HG03095 (cell line): ENCODE results near the gene RUFY3.
"Not testable (repeated sequence)": the region's sequence is repeated elsewhere in the genome, so short reads cannot be mapped to it uniquely, and the experiment has no call there.

Experiments used
- ATAC-seq: cut with Tn5 transposase; IDR thresholded peaks from one replicate; pipeline ENCODE4 v1.9.1; 2021; ENCODE audit warnings: moderate library complexity; ENCODE audit not compliant: unreplicated experiment

Gene RUFY3

DNA sequence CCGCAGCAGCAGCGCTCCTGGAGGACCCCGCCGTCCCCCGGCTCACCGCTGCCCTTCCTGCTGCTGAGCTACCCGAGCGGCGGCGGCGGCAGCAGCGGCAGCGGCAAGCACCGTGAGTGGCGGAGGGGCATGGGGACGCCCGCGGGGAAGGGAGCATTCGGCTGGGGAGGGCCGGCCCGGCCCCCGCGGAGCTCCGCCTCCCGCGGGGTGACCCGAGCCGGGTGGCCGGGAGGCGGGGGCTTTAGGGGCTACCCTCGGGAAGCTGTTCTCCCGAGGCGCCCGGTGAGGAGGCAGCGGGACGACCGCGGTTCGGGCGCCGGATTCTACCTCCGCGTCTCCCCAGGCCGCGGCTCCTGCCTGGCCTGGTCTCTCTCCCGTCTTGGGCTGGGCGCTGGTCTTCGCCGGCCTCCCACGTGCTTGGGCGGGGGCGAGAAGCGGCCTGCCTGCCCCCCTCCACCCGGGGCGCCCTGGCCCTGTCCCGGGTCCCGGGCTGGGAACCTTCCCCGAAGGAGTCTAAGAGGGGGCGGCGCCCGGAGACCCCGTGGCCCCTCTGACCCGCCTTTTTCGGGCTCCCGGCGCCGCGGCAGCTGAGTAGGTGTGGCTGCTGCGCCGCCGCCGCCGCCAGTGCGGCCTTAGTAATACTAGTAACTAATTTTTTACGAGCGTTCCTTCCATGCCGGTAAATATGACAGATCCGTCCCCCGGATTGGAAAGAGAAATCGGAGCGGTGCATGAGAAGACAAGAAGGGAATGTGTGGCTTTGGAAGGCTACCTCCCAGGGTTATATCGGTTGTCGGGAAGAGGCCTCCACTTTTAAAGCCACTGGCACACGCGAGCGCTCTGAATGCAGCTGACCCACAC, 16.4 kb upstream of the RUFY3 start:
- peak; percentile 57 for ATAC-seq

DNA sequence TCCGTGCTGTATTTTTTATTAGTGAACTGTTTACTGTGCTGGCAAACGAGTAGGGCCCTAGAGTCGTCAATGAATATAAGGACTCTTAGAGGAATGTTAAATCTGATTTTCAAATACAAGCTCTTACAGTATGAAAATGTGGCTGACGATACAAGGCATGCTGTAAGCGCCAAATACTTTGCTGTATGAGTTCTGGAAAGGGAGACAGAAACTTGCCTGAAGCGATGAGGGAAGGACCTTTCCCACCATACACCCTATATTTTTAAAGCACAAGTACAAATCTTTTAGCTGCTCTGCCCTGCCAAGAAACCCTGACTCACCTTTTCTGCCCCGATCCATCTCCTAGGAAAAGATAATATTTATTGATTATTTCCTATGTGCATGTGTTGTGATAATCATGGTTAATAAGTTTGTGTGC, 15.7 kb upstream of the RUFY3 start:
- ATAC-seq, result no peak

DNA sequence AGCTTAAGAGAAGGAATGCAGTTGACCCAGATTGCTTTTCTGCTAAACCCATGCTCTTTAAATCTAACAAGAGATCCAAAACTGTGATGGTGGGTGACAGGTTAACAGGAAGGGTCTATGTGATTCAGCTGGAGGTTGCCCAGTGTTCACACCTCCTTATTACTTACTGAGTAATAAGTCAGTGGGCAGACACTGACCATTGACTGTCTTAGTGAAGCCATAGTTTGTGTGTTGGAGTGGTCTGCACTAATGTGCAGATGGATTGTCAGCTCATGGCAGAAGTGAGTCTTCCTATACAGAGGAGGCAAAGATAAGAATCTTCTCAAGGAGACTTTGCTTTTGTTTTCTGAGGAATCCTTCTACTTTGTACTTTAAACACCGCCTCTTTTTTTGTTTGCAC, 15.2 kb upstream of the RUFY3 start:
- ATAC-seq, result no peak

DNA sequence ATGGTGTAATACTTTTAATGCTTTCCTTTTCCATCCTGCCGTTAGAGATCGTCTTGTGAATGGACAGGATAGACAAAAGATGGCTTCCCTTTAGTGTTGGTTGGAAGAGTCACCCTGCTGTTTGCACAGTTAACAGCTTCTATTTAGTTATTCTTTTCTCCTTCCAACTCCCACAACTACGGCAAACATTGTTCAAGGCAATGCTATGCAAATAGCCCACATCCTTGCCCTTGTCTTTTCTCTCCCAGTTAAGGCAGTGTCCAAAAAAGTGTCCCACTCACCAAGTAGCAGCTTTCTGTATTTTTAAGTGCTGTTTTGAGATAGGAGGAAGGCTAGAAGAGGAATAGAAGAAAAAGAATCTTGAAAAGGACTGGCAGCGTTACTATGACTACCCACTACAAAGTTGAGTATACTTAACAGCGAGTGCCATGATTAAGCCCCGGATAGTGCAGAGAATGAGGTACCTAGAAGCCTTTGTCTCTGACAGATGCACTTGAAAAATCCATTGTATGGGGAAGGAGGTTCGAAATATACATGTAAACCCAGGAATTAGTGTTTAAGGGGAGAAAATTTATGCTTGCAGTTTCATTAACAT, 12.1 kb upstream of the RUFY3 start:
- no peak for ATAC-seq

DNA sequence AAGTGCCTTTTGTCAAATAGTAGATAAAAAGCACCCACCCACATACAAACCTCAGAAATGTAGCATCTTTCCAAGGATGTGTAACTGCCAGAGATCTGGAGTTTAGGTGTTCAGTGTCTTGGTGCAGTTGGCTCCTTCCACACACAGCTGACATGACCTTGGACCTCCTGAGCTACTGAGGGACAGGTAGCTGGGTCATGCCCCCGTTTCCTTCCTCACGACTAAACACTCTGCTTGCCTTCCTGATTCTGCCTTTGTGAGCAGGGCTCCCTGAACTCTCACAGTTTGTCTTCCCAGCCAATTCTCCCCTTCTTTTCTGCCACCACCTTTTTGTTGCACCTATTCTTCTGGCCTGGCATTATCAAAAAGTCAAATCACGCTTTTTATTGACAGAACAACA, 10.2 kb upstream of the RUFY3 start:
- ATAC-seq, result no peak

DNA sequence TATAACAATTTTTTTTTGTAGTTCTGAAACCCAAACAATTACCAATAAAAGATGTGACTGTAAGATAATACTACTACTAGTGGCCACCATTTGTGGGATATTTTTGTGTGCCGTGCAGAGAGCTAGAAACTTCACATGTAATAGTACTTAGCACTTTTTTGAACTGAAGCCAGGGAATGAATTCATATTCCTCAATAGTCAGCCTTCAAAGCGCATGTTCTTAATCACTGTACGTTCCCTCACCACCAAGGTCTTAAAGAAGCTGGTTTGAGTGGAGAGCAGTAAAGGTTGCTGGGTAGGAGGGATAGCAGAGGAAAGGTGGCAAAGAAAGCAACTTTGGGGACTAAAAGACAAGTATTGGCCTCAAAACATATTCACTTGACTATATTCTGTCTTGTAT, 9.6 kb upstream of the RUFY3 start:
- ATAC-seq, result no peak

DNA sequence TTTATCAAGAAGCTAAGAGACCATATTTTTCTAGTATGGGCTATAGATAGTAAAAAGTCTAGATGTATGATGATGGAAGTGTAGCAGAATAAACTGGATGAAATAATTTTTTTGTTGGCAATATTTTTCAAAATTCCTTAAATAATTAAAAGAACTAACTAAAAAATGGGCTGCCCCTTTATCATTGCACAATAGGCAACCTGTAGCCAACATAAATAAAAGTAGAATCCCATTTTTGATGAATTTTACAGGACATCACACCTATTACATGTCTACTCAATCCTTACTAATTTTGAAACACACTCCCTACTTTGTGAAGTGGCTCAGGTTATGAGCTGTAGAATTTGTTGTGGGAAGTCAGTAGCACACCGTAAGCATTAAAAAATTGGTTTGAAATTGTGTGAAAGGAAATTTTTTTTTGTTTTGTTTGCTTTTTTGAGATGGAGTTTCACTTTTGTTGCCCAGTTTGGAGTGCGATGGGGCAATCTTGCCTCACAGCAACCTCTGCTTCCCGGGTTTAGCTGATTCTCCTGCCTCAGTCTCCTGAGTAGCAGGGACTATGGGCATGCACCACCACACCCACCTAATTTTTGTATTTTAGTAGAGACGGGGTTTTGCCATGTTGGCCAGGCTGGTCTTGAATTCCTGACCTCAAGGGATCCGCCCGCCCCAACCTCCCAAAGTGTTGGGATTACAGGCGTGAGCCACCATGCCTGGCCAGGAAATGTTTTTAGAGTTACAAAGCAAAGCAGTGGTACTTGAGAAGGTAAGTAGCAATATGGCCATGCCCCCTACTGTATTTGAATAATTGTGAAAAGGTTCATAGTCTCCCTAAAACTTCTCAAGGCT, 8.9 kb upstream of the RUFY3 start:
- peak; percentile 4 for ATAC-seq

DNA sequence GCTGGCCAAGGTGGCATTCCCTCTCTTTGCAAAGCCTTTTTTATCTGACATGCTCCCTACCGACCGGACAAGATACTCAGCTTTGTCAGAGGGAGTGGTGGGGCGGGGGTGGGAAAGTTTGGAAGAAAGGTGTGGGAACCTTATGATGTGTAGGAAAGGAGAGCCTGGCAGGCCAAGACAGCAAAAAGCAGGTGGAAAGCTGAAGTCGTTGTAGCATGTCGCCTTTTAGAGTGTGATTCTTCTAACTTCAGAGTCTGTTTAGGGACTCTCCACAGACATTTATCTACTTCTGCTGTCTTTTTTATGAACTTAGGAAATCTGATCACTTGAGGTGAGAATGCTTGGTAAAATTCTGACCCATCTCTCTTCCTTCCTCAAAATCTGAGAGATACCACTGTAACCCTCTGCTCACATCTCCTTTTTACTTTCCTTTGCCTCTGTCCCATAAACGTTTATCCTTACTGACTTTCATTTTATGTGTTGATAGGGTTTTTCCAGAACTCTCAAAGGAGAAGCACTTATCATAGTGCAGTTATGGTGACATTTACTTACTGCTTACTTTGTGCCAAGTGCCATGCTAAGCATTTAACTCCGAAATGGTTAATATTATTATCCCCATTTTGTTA, 8.2 kb upstream of the RUFY3 start:
- ATAC-seq, result peak; percentile 42

DNA sequence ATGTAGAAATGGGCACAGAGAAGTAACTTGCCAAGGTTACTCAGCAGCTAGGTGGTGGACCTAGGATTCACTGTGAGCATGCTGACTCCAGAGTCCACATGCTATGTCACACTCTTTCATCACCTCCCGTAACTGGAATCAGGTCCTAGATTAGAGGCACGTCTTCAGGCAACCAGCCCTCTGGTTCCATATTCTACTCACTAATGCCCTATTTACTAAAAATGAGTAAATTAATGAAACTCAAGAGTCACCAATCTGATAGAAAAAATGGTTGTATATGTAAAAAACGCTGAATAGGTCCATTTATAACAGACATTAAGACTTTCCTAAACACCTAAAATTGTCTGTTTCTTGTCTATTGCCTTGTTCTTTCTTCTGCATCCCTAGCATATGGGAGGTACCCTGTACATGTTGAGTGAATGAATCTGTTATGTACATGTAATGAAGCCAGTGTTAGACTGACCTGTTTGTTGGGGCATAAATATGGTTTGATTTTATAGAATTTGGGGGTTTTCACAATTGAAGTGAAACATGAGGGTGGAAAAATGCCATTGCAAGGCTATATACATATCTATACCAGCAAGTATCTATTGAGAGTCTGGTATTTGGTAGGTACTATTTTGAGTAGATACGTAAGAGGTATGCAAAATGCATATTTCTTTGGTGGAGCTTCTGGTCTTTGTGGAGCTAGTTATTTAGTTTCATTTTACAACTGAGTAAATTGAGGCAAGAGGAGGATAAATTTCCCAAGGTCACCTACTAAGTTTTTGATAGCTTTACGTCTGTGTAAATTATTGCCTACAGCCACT, 7.5 kb upstream of the RUFY3 start:
- peak; percentile 43 for ATAC-seq

DNA sequence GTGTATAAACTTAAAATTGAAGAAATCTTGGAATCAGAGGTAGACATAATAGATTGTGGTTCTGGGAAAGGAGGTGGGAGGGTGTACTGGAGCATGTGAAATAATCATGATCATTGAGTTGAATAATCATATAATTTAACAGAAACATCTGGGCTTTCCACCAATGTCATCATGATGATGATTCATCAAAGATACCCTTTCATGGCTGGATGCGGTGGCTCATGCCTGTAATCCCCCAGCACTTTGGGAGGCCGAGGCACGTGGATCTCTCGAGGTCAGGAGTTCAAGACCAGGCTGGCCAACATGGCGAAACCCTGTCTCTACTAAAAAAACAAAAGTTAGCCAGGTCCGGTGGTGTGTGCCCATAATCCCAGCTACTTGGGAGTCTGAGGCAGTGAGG, 6.7 kb upstream of the RUFY3 start:
- ATAC-seq, result peak; percentile 14

DNA sequence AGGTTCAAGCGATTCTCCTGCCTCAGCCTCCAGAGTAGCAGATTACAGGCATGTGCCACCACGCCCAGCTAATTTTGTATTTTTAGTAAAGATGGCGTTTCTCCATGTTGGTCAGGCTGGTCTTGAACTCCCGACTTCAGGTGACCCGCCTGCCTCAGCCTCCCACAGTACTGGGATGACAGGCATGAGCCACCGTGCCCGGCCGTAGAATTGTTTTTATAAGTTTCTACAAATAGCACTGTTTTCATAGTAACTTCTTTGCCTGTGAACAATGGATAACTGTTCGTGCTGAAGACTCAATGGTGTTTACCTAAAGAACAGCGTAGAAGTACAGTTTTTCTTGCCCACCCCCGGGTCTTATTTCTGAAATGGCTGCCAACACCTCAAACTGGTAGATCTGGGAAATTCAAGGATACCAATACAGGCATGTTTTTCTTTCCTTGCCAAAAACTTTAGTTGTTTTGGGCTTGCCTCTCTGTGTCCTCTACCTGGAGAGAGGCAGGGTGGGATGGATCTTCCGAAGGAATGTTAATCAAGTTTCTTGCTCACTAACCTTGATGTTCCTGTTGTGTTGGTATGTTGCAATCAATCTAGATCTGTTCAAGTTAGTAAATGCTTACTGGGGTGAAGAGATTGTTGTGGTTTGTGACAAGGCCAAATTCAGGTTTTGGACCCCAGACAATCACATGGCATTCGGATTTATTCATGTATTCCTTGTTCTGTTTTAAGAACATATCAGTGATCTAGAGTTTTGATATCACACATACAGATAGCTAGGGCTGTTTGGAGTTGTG, 2.8 kb upstream of the RUFY3 start:
- no peak for ATAC-seq

DNA sequence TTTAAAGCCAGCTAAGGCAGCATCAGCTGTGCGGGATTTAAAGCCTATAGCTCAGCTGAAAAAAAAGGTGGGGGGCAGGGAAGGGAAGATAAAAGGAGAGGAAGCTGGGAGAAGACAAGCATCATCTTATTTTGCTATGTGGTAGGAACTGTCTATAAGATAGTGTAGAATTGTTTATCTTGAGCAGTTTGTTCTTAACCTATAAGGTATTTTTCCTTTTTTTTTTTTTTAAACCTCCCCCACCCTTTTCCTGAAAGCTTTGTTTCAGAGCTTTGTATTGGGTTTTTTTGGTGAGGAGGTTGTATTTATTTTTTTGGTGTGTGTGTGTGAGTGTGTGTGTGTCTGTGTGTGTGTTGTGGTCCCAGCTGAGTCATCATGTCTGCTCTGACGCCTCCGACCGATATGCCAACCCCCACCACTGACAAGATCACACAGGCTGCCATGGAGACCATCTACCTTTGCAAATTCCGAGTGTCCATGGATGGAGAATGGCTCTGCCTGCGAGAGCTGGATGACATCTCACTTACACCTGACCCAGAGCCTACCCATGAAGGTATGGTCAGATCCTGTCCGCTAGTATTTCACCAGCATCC, 531 bp downstream of the RUFY3 start:
- no peak for ATAC-seq

DNA sequence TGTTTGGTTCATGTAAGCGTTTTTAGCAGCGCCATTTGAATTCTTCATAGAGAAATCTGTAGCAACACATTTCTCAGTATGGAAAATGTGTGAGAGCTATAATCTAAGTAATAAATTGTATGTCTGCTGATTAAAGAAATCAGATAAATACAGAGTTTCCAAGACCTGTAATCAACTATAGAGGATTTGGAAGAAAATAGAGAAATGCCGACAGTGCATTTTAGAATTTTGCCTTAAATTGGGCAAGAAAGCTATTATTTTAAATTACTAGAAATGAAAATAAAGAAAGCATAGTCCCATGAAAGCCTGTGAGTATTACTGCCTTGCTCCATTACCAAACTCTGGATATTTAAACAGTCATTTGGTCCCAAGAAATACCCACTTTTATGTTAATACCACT, 2.7 kb downstream of the RUFY3 start:
- ATAC-seq, result no peak

DNA sequence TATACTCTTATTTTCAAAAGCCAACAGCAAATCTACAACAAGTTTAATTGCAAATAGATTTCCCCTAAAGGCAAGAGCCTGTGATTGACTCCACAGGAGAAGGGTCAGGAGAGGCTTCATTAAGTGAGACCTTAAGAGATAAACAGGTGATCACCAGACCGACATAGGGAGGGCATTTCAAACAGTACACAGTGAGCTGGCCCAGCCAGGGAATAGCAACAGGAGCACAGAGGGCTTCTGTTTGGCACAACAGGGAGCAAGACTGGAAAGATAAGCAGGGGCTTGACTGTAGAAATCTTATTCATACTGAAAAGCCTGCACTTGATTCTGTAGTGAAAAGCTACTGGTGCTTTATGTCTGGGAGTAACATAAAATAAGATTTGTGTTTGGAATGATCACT, 3.9 kb downstream of the RUFY3 start:
- ATAC-seq, result no peak

DNA sequence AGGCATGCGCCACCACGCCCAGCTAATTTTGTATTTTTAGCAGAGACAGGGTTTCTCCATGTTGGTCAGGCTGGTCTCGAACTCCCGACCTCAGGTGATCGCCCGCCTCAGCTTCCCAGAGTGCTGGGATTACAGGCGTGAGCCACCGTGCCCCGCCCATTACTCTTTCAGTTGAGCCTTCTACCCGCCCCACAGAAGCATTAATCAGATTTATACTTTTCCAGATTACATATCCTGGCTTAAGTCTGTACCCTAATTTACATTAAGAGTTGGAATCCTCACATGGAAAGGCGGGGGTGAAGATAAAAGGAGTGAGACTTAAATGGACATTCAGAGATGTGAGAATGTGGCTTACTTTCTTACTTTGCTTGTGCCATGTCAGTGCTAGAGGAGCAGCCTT, 4.8 kb downstream of the RUFY3 start:
- not testable (repeated sequence) for ATAC-seq

DNA sequence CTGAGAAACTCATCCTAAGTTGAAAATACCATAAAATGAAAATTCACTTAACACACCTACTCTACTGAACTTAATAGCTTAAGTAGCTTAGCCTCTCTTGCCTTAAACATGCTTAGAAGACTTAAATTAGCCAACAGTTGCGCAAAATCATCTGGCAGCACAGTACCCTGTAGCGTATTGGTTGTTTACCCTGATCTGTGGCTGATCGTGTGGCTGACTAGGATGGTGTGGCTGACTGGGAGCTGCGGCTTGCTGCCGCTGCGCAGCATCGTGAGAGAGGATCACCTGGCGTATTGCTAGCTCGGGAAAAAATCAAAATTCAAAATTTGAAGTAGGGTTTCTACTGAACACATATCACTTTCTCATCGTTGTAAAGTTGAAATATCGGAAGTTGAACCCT, 6.3 kb downstream of the RUFY3 start:
- no peak for ATAC-seq

DNA sequence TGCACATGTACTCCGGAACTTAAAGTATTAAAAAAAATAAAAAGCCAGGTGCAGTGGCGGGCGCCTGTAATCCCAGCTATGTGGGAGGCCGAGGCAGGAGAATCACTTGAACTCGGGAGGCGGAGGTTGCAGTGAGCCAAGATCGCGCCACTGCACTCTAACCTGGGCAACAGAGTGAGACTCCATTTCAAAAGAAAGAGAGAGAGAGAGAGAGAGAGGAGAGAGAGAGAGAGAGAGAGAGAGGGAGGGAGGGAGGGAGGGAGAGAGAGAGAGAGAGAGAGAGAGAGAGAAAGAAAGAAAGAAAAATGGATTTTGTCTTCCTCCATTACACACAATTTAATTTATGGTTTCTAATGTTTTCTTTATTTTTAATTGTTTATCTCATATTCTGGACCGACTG, 11.1 kb downstream of the RUFY3 start:
- not testable (repeated sequence) for ATAC-seq

DNA sequence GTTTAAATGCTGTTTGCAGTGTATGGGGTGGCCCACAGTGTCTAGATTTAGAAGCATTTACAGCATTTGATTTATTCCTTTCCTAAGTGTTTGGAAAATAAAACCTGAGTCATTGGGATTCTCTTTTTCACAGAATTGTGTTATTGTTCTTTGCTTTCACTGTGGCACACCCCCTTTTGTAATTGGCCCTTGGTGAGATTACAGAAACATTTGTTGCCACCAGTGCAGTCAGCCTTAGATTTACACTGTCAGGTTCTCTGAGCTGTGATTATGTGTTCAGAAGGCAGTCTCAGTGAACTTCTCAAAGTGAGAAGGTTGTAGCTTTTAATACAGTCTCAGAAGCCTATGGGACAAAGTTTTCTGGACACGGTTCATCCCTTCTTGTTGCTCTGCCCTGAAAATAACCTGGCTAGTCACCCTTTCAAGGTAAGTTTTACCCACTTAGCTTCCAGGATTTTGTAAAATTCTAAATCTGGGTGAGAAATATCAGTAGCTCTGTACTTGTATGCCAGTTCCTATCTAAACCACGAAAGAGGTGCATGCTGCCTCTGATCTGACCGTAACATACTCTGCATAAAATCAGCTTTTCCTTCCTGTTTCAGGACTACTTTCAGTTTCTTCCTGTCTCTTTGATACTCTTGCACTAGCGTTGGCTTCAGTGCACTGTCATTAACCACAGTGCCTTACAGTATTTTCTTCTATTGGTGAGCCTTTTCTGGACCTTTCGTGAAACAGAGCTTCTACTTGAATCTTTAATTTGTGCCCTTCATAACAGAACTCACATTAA, 12.6 kb downstream of the RUFY3 start:
- ATAC-seq, result peak; percentile 83
